ENCODE measurements around the gene SLC10A7. TPM values are rescaled to one million over a fixed set of nuclear protein-coding genes. Genes with fewer than 3 reads are reported as not detected.

Gene SLC10A7
- total and polyA plus RNA-seq, 2 experiments from 2014 or later: 1.9 to 2.9 TPM

Other genes with a start within 250 kb of the SLC10A7 start
- gene POU4F2, start 117.0 kb upstream of the SLC10A7 start, total RNA-seq: 0.33 TPM in 1 of 2 replicates, not detected in the other
- not detected in 2 replicates for gene POU4F2, start 117.0 kb upstream of the SLC10A7 start, polyA plus RNA-seq

Data from cardiac muscle cell (in vitro differentiated cells and primary cell).